ENCODE results near the gene FBN1. TPM values are rescaled to one million over a fixed set of nuclear protein-coding genes. Genes with fewer than 3 reads are reported as not detected.

FBN1 gene
- polyA plus RNA-seq, 3 donors, result 91.0 to 113 (median 94.2) TPM

DNA sequence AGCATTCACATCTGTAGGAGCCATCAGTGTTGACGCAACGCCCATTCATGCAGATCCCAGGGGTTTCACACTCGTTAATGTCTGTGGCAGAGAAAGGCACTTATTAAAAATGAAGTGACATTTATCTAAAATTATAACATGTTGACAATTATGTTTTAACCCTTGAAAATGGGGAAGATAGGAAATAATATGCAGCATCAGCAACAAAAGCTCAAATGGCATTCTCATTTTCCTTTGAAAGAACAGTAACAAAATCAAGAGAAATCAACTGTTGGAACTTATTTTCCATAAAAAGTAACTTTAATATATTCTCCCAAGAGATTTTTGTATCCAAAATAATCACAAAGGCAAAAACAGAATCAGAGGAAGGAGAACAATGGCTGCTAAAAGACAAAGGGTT lies 140.4 kb downstream of the FBN1 start:
- DNase-seq (ENCODE audit: extremely low read depth in 1 of 11, low read depth in 9 of 11, low spot score in 4 of 11), result no peak

DNA sequence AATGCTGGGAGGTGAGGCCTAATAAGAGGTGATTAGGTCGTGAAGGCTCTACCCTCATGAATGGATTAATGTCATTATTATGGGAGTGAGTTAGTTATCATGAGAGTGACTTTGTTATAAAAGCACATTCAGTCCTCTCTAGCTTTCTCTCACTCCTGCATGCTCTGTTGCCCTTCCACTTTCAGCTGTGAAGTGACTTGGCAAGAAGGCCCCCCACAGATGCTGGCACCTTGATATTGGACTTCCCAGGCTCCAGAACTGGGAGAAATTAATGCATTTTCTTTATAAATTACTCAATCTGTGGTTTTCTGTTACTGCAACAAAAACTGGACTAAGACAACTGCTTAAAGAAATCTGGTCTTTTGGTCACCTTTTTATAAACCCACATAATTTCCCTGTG lies 144.3 kb downstream of the FBN1 start:
- DNase-seq (ENCODE audit: extremely low read depth in 1 of 11, low read depth in 9 of 11, low spot score in 4 of 11), result no peak

DNA sequence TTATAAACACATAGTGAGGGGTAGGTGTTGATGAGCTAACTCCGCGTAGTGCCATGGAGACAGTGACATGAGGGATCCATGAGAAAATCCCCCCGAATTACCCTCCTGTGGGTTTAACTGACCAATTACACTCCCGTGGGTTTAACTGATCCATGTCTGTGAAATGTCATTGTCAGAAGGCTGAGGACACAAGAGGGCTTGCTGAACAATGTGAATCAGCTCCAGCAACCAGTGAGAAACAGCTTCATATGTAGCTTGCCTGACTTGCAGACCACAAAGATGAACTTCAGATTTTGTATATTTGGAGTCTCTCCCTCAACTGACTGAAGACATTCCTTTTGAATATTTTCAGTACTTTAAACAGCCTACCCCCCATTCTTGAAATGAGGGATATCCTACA lies 144.9 kb downstream of the FBN1 start:
- DNase-seq (ENCODE audit: extremely low read depth in 1 of 11, low read depth in 9 of 11, low spot score in 4 of 11), result no peak

DNA sequence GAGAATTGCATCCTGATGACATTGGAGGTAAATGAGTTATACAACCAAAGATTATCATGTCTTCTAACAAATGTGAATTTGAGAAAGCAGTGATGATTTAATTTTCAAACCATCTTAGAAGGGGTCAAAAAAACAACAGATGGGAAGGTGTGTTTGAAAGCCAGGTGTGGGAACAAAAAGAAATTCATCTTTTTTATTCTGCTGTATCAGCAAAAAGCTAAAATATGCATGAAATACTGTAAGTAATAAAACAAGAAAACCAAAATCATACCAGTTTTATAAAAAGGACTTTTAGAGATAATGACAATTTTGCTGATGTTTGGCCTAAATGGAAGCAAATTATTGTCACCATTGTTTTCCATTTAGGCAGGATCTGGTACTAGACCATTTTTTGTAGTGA lies 145.5 kb downstream of the FBN1 start:
- DNase-seq (ENCODE audit: extremely low read depth in 1 of 11, low read depth in 9 of 11, low spot score in 4 of 11), result no peak

DNA sequence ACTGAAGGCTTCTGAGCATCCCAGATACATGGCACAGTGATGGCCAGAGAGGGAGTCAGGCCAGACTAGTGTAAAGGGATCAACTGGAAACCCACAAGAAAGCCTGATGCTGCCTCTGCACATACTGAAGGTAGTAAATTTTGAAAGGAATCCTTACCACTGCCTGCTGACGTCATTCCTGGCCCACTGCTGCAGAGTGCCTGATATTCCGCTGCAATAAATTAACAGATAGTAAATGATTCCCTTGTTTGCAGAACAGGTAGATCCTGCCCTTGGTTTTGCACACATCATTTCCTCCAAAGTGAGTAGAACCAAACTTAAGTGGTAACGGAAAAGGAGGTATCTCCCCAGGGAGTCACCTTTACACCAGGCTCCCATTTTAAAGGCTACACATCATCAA lies 146.7 kb downstream of the FBN1 start:
- DNase-seq (ENCODE audit: extremely low read depth in 1 of 11, low read depth in 9 of 11, low spot score in 4 of 11), result no peak

DNA sequence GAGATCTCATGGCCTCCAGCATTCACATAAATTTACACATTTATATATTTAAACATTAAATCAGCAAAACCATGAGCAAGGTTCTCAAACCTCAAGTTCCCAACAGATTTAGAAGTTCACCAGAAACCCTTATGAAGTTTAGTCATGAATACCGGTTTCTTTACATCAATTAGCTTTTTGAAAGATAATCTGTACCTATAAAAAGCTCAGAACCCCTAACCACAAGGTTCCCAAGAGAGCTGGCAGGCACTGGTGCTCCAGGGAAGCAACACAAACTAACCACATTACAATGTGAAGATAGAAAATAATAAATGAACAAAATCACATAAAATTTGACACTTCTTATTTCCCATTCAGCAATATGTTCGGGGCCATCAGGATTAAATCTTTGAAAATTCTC lies 150.9 kb downstream of the FBN1 start:
- no peak for DNase-seq (ENCODE audit: extremely low read depth in 1 of 11, low read depth in 9 of 11, low spot score in 4 of 11)

DNA sequence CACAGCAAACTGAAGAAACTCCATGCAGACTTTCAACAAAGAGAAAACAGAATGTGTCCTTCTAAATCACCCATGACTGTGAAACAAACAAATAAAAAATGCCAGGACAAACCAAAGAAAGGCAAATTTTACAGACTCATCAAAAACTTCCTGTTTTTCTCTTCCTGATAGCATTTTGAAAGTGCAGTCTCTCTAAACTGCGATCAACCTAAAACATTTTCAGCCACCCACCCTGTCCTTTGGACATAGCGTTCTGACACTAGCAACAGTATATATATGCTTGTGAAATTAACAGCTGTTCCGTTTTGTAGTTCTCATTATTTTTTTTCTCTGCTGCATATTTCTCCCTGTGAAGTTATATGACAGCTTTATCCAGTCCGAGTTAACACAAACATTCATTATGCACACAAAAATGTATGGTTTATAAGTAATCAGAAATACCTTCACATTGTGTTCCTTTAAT lies 151.7 kb downstream of the FBN1 start:
- no peak for DNase-seq (ENCODE audit: extremely low read depth in 1 of 11, low read depth in 9 of 11, low spot score in 4 of 11)

DNA sequence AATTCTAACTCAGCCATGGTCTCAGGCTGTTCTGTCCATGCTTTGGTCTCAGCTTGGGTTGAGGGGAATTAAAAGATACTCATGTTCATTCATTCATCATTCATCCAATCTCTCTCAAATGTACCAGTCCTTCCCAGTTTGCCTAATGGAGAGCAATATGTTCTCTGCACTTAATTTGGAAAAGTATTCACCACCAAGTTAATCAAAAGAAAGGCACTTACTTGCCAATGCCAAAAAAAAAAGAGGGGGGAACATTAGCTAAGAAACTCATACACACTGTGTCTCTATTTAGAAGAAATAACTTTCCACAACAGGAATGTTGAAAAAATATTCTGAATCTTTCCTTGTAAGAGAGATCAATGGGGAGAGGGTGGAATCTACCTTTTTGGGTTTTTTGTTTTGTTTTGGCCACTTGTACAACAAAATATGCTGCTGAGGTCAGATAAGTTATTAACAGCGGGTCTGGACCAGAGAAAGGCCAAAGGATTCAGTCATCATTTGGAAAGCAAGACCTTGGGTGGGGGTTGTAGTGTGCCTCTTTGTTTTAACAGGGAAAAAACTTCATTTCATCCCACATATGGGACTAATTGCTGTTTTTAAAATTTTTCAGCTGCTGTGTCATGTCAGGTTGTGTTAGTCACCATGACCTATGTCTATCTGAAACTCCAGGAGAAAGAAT lies 152.3 kb downstream of the FBN1 start:
- no peak for DNase-seq (ENCODE audit: extremely low read depth in 1 of 11, low read depth in 9 of 11, low spot score in 4 of 11)

DNA sequence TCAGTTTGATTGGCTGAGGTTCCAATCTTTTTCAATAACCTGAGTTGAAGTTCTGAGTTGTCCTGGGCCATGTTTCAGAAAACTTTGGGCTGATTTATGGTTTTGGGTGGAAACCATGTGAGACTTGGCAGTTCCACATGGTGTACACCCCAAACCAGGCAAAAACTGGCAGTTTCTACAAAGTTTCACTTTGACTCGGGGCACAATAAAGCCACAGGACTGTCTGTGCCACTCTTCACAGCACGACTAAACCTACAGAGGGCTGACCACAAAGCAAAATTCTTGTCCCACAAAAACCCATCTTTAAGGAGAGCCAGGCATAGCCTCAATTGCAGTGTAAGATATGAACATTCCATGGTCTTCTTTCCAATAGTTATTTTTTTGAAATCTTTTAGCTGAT lies 159.3 kb downstream of the FBN1 start:
- DNase-seq (ENCODE audit: extremely low read depth in 1 of 11, low read depth in 9 of 11, low spot score in 4 of 11), result no peak

DNA sequence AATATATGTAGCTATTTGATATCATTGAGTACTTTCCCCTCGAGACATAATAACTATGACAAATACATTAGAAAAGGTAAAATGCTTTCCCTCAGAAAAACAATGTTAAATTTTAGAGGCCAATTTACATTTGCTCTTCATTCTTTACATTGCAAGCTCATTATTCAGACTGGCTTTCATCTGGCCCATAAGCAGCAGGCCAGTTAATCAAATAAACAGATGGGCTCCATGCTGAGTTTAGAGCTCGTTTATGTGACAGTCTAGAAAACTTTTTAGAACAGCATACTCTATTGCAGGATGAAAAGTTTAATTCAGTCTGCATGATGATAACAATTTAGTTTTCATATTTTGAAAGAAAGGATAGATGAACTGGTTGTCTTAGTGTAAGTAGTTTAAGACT lies 163.7 kb downstream of the FBN1 start:
- no peak for DNase-seq (ENCODE audit: extremely low read depth in 1 of 11, low read depth in 9 of 11, low spot score in 4 of 11)

DNA sequence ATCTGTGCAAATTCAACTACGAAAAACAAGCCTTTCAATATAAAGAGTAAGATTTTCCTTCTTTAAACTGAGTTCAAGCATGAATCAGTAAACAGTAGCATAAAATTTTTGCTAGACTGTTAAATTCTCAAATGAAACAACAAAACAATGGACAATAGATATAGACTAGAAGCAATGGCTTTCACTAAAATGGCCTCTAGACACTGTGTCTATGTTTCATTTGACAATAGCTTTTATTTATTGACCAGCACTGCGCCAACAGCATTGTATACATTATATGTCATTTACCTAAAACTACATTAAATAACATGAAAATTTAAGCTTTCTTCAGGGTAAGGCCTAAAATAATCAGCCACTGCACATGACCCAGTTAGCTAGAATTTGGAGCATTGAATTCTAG lies 165.8 kb downstream of the FBN1 start:
- DNase-seq (ENCODE audit: extremely low read depth in 1 of 11, low read depth in 9 of 11, low spot score in 4 of 11), result no peak

DNA sequence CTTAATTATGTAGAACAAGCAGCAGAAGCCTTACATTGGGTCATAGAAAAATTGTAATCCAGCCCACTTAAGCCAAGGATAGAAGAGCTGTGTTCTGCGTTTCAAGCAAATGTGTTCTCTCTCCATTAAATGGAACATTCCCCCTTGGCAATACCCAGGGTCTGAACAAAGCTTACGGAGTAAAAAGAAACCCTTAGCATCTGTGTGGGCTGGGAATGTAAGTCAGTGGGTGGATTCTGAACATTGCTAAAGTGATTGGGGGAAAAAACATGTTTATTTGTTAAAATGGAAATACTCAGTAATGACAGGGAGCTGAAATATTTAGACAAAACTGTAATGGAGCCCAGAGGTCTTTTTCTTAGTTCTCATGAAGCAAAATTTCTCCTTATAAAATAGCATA lies 166.9 kb downstream of the FBN1 start:
- DNase-seq (ENCODE audit: extremely low read depth in 1 of 11, low read depth in 9 of 11, low spot score in 4 of 11), result no peak

DNA sequence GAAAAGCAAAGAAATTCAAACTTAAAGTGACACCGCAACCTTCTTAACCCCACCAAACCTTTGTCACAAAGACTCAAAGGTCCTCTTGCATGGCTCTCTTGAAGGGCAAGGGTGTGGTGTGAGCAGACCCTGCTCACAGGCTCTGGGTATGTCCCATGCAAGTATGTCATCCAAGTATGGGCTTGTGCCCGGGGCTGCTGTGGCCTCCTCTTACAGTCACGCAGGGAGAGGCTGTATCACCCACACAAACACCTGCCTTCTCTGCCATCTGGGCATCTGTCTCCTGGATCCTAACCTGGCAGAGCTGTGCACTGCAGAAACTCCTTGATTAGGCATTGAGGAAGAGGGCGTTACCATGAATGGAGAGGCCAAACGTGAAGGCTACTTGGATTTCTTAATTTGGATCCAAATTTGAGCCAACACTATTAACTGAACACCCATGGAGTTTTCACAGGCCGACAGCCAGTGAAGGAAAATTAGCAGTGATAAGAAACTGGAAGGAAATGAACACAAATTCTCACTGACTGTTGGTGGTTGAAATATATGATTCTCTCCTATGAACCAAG lies 167.6 kb downstream of the FBN1 start:
- DNase-seq (ENCODE audit: extremely low read depth in 1 of 11, low read depth in 9 of 11, low spot score in 4 of 11), result no peak

DNA sequence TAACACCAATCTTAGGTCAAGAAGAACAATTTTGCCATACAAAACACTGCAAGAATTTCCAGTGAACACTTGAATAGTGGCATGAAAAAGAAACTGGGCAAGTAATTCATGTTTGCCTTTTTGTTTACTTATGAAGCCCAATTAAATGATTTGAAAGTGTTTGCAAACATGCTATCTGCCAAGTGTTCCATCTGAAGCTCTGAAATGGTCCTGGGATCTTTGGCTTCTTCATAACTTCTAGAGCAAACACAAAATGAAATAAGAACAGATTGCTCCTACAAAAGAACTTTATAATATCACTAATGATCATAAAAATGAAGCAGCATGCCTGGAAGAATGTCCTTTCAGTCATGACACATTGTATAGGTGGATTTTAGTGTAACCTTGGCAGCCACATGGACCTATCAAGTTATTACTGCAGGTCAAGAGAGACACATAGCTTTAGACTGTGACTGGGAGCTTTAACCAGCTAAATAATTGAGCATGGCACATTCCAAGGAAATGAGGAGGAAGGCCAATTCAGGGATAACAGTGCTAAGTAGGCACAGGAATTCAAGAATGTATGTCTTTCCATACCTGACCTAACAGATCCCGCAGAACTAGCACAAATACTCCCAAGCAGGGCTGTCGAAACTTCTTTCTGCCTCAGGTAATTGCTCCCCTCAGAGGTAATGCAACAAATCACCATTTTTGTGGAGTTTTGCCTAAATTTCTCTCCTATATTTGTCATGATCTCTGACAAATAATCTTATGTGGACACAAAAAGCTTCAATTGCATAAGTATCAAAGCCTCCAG lies 169.7 kb downstream of the FBN1 start:
- no peak for DNase-seq (ENCODE audit: extremely low read depth in 1 of 11, low read depth in 9 of 11, low spot score in 4 of 11)

DNA sequence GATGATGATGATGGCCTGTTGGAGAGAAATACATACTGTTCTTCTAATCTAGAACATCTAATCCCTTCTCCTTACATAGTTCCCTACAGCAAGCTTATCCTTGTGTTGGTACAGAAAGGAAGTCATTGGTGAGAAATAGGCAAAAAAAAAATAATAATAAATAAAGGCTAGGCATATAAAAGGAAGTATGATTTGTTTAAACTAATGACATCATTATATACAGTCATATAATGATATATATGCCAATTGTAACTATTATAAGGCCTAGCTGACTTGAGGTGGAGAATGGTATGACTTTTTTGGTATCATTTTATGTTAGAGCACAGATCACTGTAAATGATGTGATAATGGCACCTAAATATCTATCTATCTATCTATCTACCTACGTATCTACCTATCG lies 171.8 kb downstream of the FBN1 start:
- no peak for DNase-seq (ENCODE audit: extremely low read depth in 1 of 11, low read depth in 9 of 11, low spot score in 4 of 11)

DNA sequence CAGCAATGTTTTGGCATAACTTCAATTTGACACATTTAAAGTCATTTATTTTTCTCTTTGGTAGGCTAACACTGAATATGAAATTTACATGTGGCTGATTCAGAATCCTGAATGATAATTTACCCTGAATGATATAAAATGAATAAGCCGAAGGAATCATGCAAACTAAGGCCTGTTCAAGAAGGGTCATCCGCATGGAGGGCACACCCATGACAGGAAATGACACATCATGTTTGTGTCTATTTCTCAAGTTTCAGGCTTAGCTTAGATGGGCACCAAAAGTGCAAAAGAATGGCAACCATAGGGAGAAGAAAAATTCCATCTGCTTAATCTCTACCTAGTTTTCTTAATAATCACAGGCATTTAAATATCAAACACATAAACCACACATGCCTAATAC lies 172.8 kb downstream of the FBN1 start:
- DNase-seq (ENCODE audit: extremely low read depth in 1 of 11, low read depth in 9 of 11, low spot score in 4 of 11), result no peak

DNA sequence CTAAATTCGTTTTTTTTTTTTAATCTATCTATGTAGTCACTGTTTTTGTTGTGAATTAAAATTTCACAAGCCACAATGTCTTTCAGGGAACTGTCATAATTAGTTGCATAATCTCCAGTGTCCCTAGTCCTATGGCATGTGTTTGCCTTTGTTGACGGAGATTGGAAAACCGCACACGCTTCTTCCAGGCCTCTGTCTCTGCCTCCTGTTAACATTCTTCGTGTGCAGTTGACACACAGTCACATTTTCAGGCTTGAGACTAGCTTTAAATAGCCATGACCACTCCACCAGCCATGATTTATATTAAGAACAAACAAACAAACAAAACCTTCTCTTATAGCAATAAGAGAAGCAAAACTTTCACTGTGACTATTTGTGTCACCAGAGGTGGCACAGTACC lies 174.4 kb downstream of the FBN1 start:
- DNase-seq (ENCODE audit: extremely low read depth in 1 of 11, low read depth in 9 of 11, low spot score in 4 of 11), result no peak

DNA sequence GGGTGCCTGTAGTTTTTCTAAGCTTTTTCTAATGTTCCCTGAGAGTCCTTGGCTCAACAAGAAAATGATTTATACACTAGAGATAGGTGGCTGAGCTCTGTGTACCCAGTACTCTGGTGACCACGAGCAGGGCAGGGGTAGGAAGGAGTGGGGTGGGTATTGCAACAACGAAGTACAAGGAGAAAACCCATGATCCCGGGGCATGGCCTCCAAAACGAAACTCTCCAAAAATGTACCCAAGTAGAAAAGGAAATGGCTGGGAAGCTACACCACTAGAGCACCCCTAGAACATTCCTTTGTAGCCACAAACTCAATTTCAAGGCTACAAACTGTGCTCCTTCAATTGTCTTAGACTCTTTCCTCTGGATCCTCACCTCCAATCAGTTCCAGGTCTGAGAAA lies 175.4 kb downstream of the FBN1 start:
- DNase-seq (ENCODE audit: extremely low read depth in 1 of 11, low read depth in 9 of 11, low spot score in 4 of 11), result no peak

DNA sequence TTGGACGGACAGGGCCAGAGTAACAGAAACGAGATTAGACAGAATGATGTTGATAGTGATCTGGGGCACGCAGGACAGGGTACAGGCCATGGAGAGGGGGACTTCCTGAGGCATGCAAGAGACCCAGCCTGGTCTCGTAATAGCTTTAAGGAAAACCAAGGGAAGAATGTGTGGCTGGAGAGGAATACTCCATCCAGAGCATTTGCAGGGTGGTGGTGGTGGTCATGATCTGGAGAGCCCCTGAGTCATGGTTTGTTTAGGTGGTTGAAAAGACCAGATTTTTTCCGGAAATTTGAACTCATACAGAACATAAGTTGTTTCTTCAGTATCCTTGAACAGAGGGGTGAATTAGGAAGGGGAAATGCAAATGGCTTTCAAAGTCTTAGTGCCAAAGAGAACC lies 175.8 kb downstream of the FBN1 start:
- no peak for DNase-seq (ENCODE audit: extremely low read depth in 1 of 11, low read depth in 9 of 11, low spot score in 4 of 11)

DNA sequence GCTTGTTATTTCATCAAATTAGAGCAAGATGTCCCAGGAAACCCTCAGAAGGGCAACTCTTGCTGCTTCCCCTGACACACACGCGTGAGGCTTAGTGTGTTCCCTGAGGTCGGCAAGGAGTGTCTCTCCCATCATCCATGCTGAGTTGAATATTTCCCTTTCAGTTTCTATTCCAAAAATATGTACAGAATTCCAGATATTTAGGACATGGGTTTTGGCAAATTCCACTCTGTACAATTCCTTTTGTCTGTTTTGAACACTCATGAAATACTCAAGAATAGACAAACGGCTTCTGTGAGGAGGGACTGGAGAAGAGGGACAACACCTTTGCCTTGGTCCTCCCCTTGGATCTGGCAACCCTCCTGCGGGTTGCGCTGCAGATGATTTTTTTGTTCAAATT lies 176.2 kb downstream of the FBN1 start:
- no peak for DNase-seq (ENCODE audit: extremely low read depth in 1 of 11, low read depth in 9 of 11, low spot score in 4 of 11)

DNA sequence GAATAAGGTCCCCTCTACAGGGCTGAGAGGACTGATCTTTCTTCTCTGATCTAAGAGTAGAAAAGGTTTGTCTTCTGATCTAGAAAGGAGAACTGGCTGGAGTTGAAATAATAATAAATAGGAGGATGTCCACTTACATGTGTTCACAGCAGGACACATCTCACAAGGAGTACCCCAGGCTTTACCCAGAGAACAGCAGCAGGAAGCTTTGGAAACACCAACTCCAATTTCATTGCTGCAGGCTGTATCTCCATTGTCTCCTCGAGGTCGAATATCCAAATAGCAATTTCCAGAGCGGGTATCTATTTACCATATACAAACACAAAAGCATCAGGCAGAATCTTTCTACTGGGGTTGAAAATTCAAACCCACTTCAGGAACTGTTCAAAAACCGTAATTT lies 177.7 kb downstream of the FBN1 start:
- no peak for DNase-seq (ENCODE audit: extremely low read depth in 1 of 11, low read depth in 9 of 11, low spot score in 4 of 11)
